ENCODE results near the gene STK33.

Gene STK33

DNA sequence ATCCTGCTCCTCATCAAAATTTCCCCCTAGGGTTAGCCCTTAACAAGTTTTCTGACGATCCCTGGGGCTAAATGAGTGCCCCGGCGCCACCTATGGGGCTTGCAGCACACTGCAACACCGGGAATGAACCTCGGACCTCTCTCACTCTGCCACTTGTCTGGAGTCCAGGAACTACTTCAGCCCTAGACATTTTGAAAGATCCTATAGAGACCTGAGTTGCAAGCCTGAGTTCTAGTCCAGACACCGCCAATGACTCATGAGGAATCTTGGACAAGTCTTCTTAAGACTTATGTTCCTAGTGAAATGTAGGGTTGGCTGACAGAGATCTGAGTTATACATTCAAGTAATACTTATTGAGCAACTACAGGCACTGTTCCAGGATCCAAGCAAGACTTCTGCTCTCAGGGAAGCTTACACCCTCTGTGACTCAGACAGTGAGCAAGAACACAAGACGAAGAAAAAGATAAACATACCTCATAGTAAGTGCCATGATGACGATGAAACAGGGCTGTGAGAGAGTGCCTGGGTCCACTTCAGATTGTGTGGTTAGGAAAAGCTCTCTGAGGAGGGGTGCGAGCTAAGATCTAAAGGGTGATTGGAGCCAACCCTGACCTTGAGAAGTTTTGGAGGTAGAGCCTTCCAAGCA, 10.2 kb upstream of the STK33 start:
- DNase-seq (ENCODE audit: low read depth, low spot score) = peak; percentile 100

DNA sequence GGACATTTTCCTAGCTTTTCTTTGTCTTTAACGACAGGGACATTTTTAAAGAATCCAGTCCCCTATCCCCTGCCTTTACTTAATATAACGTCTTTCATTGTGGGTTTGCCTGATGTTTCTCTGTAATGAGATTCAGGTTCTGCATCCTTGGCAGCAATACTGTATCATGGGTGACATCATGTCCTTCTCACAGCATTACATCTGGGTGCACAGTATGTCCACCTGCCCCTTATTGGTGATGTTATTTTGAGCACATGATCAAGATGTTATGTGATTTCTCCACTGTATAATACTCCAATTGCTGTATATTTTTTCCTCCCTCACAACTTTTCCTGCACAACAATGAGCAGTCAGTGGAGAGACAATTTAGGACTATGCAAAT, 9.7 kb upstream of the STK33 start:
- H3K27ac ChIP-seq = peak overlapping the region; percentile 84
- no peak for DNase-seq (ENCODE audit: low read depth, low spot score)

More for the DNA sequence above, 10.2 kb upstream of the STK33 start:
- H3K27ac ChIP-seq = peak overlapping the region; percentile 84

- H3K27ac ChIP-seq = no peak overlapping the region
- DNase-seq (ENCODE audit: low read depth, low spot score) = no peak
Observed at GRCh38 chr11:8601376-8602133, 7.5 kb upstream of the STK33 start.

DNA sequence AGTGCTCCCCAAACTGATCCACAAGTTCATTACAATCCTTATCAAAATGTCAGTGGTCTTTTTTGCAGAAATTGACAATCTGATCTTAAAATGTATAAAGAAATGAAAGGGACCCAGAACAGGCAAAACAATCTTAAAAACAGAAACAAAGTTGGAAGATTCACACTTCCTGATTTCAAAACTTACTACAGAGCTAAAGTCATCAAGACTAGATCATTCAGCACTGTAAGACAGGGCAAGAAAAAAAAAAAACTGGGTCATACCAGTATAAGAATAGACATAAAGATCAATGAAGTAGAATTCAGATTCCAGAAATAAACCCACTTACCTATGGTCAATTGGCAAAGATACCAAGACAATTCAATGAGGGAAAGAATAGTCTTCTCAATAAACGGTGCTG, 4.5 kb upstream of the STK33 start:
- no peak for DNase-seq (ENCODE audit: low read depth, low spot score)
- H3K27ac ChIP-seq = no peak overlapping the region

GRCh38 chr11:8597182-8597581, 3.2 kb upstream of the STK33 start:
- H3K27ac ChIP-seq = no peak overlapping the region
- DNase-seq (ENCODE audit: low read depth, low spot score) = no peak

GRCh38 chr11:8596504-8597046, 2.5 kb upstream of the STK33 start:
- no peak overlapping the region for H3K27ac ChIP-seq
- DNase-seq (ENCODE audit: low read depth, low spot score) = no peak

DNA sequence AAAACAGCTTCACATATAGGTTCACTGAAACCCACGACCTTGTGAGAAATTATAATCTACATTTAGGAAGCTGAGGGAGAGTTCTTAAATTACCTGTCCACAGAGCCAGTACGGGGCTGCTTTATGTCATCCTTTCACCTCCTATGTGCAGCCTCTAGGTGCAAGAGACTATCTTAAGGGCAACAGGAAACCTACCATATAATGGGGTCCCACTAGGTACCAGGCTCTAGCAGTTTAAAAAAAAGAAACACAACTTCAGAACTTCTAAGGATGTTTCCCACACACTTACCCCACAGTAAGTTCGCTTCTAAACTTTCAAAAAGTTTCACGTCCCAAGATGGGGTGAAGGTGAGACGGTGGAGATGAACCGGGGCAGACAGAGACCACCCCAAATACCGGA, 573 bp downstream of the STK33 start:
- H3K27ac ChIP-seq = no peak overlapping the region
- no peak for DNase-seq (ENCODE audit: low read depth, low spot score)

DNA sequence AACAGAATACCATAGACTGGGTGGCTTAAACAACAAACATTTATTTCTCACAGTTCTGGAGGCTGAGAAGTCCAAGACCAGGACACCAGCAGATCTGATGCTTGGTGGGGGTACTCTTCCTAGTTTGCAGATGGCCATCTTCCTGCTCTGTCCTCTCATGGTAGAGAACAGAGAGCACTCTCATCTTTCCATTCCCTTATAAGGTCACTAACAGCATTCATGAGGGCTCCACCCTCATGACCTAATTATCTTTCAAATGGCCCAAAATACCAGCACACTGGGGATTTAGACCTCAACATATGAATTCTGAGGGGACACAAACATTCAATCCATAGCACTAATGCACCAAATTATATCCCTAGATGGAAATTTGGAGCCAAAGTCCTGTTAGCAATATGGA, 6.1 kb downstream of the STK33 start:
- no peak for DNase-seq (ENCODE audit: low read depth, low spot score)

GRCh38 chr11:8586805-8587204, 7.2 kb downstream of the STK33 start:
- DNase-seq (ENCODE audit: low read depth, low spot score) = no peak
- no peak overlapping the region for H3K27ac ChIP-seq

More for the DNA sequence above, 6.1 kb downstream of the STK33 start:
- no peak overlapping the region for H3K27ac ChIP-seq

- no peak for DNase-seq (ENCODE audit: low read depth, low spot score)
- H3K27ac ChIP-seq = no peak overlapping the region
Observed at GRCh38 chr11:8586184-8586583, 7.8 kb downstream of the STK33 start.

GRCh38 chr11:8584511-8584910, 9.5 kb downstream of the STK33 start:
- DNase-seq (ENCODE audit: low read depth, low spot score) = no peak
- no peak overlapping the region for H3K27ac ChIP-seq

DNA sequence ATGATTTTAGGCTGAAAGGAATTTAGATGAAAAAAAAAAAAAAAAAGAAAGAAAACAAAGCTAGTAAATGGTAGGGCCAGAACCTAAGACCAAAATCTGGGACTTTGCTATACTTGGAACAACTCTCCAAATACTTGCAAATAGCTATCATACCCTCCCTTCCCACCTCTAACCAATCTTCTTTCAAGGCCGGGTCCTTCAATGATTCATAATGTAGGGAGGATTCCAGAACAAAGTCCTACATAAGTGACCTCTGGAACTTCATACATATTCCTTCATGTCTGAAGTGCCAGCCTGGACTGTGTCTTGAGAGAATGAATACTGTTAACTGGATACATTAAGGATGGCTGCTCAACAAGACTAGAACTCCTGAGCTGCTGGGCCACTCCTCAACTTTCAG, 9.9 kb downstream of the STK33 start:
- no peak overlapping the region for H3K27ac ChIP-seq
- DNase-seq (ENCODE audit: low read depth, low spot score) = no peak

DNA sequence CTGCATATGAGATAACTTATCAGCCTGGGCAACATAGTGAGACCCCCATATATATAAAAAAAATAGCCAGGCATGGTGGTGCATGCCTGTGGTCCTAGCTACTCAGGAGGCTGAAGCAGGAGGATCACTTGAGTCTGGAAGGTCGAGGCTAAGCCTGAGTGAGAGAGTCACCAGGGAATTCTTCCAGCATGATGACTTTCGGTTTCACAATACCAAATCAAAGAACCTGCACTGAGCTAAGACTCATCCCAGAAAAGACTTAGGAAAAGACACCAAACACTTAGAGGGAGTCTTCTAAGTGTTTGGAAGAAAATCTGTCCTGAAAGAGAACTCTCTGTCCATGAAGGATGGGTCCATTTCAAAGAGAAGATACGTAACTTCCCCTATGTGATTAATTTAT, 12.7 kb downstream of the STK33 start:
- H3K27ac ChIP-seq = no peak overlapping the region
- no peak for DNase-seq (ENCODE audit: low read depth, low spot score)

DNA sequence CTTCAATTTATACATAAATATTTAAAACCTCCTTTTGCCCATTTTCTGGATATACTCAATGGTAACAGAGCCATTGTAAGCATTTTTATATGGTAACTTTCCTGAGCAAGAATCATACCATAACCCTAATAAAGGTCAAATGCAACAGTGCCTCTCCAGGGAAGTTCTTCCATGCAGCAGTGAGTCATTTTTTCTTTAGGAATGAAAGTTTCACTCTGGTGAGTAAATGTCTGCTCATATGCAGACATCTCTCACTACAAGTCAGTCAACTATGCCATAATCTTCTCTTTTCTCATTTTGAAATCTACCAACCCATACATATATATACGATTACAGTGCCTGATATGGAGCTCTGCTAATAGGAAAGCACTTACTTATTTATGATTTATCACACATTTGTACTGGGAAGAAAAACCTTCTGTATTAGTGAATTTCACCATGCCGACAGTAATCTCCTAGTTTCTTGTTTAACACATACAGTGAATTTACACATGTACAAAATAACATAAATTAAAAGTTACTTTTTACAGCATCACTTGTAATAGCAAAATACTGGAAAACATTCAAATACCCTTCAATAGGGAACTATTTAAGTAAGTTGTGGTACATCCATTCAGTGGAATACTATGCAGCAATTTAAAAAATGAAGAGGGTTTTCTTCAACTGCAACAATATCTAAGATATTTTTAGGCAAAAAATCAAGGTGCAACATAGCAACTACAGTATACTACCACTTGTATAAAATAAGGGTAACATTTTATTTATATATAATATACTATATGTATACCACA, 16.0 kb downstream of the STK33 start:
- peak; percentile 29 for DNase-seq (ENCODE audit: low read depth, low spot score)
- peak overlapping the region; percentile 28 for H3K27ac ChIP-seq

DNA sequence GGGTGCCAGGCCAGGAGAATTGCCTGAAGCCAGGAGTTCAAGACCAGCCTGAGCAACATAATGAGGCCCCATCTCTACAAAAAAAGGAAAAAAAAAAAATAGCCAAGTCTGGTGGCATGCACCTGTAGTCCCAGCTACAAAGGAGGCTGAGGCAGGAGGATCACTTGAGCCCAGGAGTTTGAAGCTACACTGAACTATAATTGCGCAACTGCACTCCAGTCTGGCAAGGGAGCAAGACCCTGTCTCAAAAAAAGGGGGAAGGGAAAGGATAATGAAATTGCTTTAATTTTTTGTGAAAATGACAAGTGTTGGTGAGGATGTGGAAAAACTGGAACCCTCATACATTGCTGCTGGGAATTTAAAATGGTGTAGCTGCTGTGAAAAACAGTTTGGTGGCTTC, 19.2 kb downstream of the STK33 start:
- no peak for DNase-seq (ENCODE audit: low read depth, low spot score)
- H3K27ac ChIP-seq = no peak overlapping the region

DNA sequence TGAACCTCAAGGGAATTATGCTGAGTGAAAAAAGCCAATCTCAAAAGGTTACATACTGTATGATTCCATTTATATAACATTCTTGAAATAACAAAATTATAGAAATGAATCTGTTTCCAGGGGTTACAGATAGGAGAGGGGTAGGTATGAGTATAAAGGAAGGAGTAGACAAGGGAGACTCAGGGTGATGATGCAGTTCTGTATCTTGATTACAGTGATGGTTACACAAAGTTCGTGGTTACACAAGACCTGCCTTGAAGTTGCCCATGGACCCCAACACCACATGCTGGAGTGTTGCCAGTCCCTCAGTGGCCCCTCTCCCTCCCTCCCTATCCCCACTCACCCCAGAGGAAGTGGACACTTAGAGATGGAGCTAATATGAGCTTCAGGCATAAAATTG, 20.3 kb downstream of the STK33 start:
- H3K27ac ChIP-seq = no peak overlapping the region
- DNase-seq (ENCODE audit: low read depth, low spot score) = no peak

- H3K27ac ChIP-seq = no peak overlapping the region
- DNase-seq (ENCODE audit: low read depth, low spot score) = no peak
Observed at GRCh38 chr11:8567602-8568198, 26.3 kb downstream of the STK33 start.

- DNase-seq (ENCODE audit: low read depth, low spot score) = no peak
- H3K27ac ChIP-seq = no peak overlapping the region
Observed at GRCh38 chr11:8566613-8567210, 27.3 kb downstream of the STK33 start.

DNA sequence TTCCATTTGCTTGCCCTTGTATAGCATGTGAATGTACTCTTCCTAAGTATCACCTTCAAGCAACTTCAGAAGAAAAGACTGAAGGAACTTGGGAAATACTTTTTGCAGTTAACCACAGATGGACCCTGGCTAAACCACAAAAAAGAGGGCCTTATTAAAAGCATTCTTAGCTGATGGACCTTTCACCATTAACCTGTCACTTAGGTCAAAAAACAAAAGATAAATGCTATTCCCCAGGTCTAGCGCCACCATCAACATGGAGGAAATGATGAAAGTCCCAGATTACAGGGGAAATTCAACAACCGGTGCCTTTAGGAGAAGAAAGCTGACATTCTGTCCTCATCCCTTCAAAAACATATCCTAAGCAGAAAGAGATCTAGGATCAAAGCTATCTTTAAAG, 29.5 kb downstream of the STK33 start:
- no peak overlapping the region for H3K27ac ChIP-seq
- no peak for DNase-seq (ENCODE audit: low read depth, low spot score)

DNA sequence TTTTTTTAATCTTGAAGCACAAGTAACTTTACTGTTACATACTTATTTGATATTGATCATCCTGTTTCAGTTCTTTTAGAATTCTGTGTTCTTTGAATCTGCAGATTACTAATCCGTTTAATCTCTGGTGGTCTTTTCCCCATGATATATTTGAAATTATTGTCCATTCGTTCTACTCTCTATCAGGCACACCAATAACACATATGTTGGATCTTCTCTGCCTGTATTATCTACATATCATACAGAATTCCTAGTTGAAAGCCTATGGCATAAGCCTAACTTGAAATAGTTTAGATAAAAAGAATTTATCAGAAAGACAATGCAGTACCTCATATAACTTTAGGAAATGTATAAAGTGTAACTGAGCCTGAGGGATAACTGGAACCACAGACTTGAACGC, 32.6 kb downstream of the STK33 start:
- DNase-seq (ENCODE audit: low read depth, low spot score) = no peak
- no peak overlapping the region for H3K27ac ChIP-seq

Measured in epithelial cell of prostate (primary cell).